Activated naive CD4-positive, alpha-beta T cell treated with anti-CD3 and anti-CD28 coated beads, Interleukin-2, amount 50 U/mL, for 72 hours (primary cell): ENCODE measurements around the gene HSD3B7. TPM values are rescaled to one million over a fixed set of nuclear protein-coding genes. Genes with fewer than 3 reads are reported as not detected.

Experiments used
- ATAC-seq, 2 donors: fragments of 150-1000 bp; cut with Tn5 transposase; 2 replicates each; pipeline ENCODE4 v1.10.0; 2021; ENCODE audit warnings: mild to moderate bottlenecking in 2 of 2, moderate library complexity in 2 of 2
- DNase-seq, 2 donors: peaks; one replicate each; pipeline ENCODE4 v3.0.0; 2021 to 2022; ENCODE audit warnings: low spot score in 2 of 2
- H3K27ac Mint-ChIP-seq, 2 donors: one replicate each; pipeline ENCODE4 v1.8.0; 2022; ENCODE audit warnings: mild to moderate bottlenecking in 2 of 2, mixed read lengths in 2 of 2
- H3K36me3 Mint-ChIP-seq, 2 donors: one replicate each; pipeline ENCODE4 v1.8.0; 2022; ENCODE audit warnings: mixed read lengths in 2 of 2
- H3K9me3 Mint-ChIP-seq, 2 donors: one replicate each; pipeline ENCODE4 v1.8.0; 2022; ENCODE audit warnings: mixed read lengths in 2 of 2
- total RNA-seq, 2 donors: library from RNA; stranded (reverse); gene quantifications; one replicate each; pipeline ENCODE4 v1.2.3, GENCODE V29; 2022

The HSD3B7 gene
- total RNA-seq, 2 donors from 2014 or later: 4.1 to 9.2 TPM

- ATAC-seq (no peak), DNase-seq (no peak)
- Mint-ChIP-seq H3K27ac (no peak overlapping the region), H3K9me3 (no peaks in the 10 kb centered on the region), H3K36me3 (no peaks in the 10 kb centered on the region)
Measured at GRCh38 chr16:30989469-30990047, 4.6 kb downstream of the HSD3B7 start.

- Mint-ChIP-seq H3K36me3 (no peaks in the 10 kb centered on the region), H3K27ac (no peak overlapping the region), H3K9me3 (no peaks in the 10 kb centered on the region)
- ATAC-seq (no peak), DNase-seq (no peak)
Measured at GRCh38 chr16:30990105-30990504, 5.1 kb downstream of the HSD3B7 start.

- DNase-seq (no peak), ATAC-seq (no peak)
- Mint-ChIP-seq H3K9me3 (no peaks in the 10 kb centered on the region), H3K27ac (no peak overlapping the region), H3K36me3 (no peaks in the 10 kb centered on the region)
Measured at GRCh38 chr16:30991052-30991451, 6.0 kb downstream of the HSD3B7 start.

- ATAC-seq: no peak
- H3K9me3 Mint-ChIP-seq: no peaks in the 10 kb centered on the region
- H3K27ac Mint-ChIP-seq: no peak overlapping the region
- DNase-seq: no peak
- H3K36me3 Mint-ChIP-seq: no peaks in the 10 kb centered on the region
Measured at GRCh38 chr16:30992276-30992780, 7.3 kb downstream of the HSD3B7 start.

- no peak for ATAC-seq
- no peak for DNase-seq
- no peaks in the 10 kb centered on the region for H3K9me3 Mint-ChIP-seq
- H3K36me3 Mint-ChIP-seq: no peaks in the 10 kb centered on the region
- H3K27ac Mint-ChIP-seq: no peak overlapping the region
Measured at GRCh38 chr16:30992931-30993816, 8.2 kb downstream of the HSD3B7 start.

GRCh38 chr16:30995927-30996323 is 10.9 kb downstream of the HSD3B7 start:
- no peak for DNase-seq
- ATAC-seq: no peak
- H3K27ac Mint-ChIP-seq: no peak overlapping the region
- H3K9me3 Mint-ChIP-seq: no peaks in the 10 kb centered on the region
- no peaks in the 10 kb centered on the region for H3K36me3 Mint-ChIP-seq

- ATAC-seq: no peak
- H3K27ac Mint-ChIP-seq: peak overlapping the region in 1 of 2 donors; percentile 85
- H3K36me3 Mint-ChIP-seq: no peaks in the 10 kb centered on the region
Measured at GRCh38 chr16:30996324-30996984, 11.4 kb downstream of the HSD3B7 start.

GRCh38 chr16:30996985-30997724 is 12.1 kb downstream of the HSD3B7 start:
- Mint-ChIP-seq H3K36me3 (no peaks in the 10 kb centered on the region), H3K27ac (peak overlapping the region in 1 of 2 donors; percentile 85), H3K9me3 (no peaks in the 10 kb centered on the region)
- DNase-seq (peak; percentile 66 to 77), ATAC-seq (peak; percentile 79 to 92)

More at GRCh38 chr16:30996324-30996984, 11.4 kb downstream of the HSD3B7 start:
- H3K9me3 Mint-ChIP-seq: no peaks in the 10 kb centered on the region
- DNase-seq: no peak

GRCh38 chr16:30997725-30998711 is 13.0 kb downstream of the HSD3B7 start:
- no peak for DNase-seq
- H3K27ac Mint-ChIP-seq: no peak overlapping the region
- H3K9me3 Mint-ChIP-seq: no peaks in the 10 kb centered on the region
- no peak for ATAC-seq
- H3K36me3 Mint-ChIP-seq: no peaks in the 10 kb centered on the region

- H3K36me3 Mint-ChIP-seq: no peaks in the 10 kb centered on the region
- H3K27ac Mint-ChIP-seq: no peak overlapping the region
- no peaks in the 10 kb centered on the region for H3K9me3 Mint-ChIP-seq
- no peak for DNase-seq
- ATAC-seq: no peak
Measured at GRCh38 chr16:30998852-30999761, 14.1 kb downstream of the HSD3B7 start.

GRCh38 chr16:31000671-31001382 is 15.8 kb downstream of the HSD3B7 start:
- Mint-ChIP-seq H3K9me3 (no peaks in the 10 kb centered on the region), H3K36me3 (no peaks in the 10 kb centered on the region), H3K27ac (no peak overlapping the region)
- DNase-seq: no peak
- ATAC-seq: no peak

- no peak overlapping the region for H3K27ac Mint-ChIP-seq
- DNase-seq (no peak), ATAC-seq (no peak)
- H3K36me3 Mint-ChIP-seq: no peaks in the 10 kb centered on the region
- no peaks in the 10 kb centered on the region for H3K9me3 Mint-ChIP-seq
Measured at GRCh38 chr16:31001507-31002249, 16.7 kb downstream of the HSD3B7 start.

GRCh38 chr16:31002250-31002700 is 17.3 kb downstream of the HSD3B7 start:
- H3K9me3 Mint-ChIP-seq: no peaks in the 10 kb centered on the region
- DNase-seq (no peak), ATAC-seq (no peak)
- no peaks in the 10 kb centered on the region for H3K36me3 Mint-ChIP-seq
- no peak overlapping the region for H3K27ac Mint-ChIP-seq
